ENCODE measurements around the gene SLC22A5. TPM values are rescaled to one million over a fixed set of nuclear protein-coding genes. Genes with fewer than 3 reads are reported as not detected.
"Not testable (repeated sequence)": the region's sequence is repeated elsewhere in the genome, so short reads cannot be mapped to it uniquely, and the experiment has no call there.

SLC22A5 gene
- total and polyA plus RNA-seq, 7 donors = 26.6 to 145 (median 60.6) TPM

GRCh38 chr5:132435886-132436285, 66.4 kb downstream of the SLC22A5 start:
- H3K9me3 ChIP-seq = no peaks in the 10 kb centered on the region
- no peak overlapping the region for H3K4me3 ChIP-seq
- no peak for DNase-seq
- WGBS, 3 donors = 78 to 96% (median 89%) methylated on average over 2 of the region's 2 CpGs
- no peaks in the 10 kb centered on the region for H3K27me3 ChIP-seq (ENCODE audit: insufficient read depth in 3 of 3, low read length in 2 of 3)
- ATAC-seq = no peak
- intact Hi-C loops (cut with DNase I) = loop anchor here in 1 of 2 donors (5.0 kb wide), 1 partner anchor 219 kb away; no protein-coding TSS in a partner anchor
- H3K36me3 ChIP-seq (ENCODE audit: insufficient read depth in 1 of 2, low read depth in 1 of 2) = no peaks in the 10 kb centered on the region
- H3K4me1 ChIP-seq = peaks cover 70% of the 10 kb centered on the region
- H3K27ac ChIP-seq = no peak overlapping the region
- no peak for TF ChIP-seq CTCF (IDR thresholded peaks at IDR 0.05)

- DNase-seq (no peak), ATAC-seq (no peak)
- Histone ChIP-seq H3K4me1 (peaks cover 70% of the 10 kb centered on the region), H3K27me3 (ENCODE audit: insufficient read depth in 3 of 3, low read length in 2 of 3) (no peaks in the 10 kb centered on the region), H3K36me3 (ENCODE audit: insufficient read depth in 1 of 2, low read depth in 1 of 2) (no peaks in the 10 kb centered on the region), H3K27ac (peak overlapping the region; percentile 76), H3K9me3 (no peaks in the 10 kb centered on the region), H3K4me3 (no peak overlapping the region)
- WGBS, 3 donors = 97 to 99% (median 97%) methylated on average over 3 of the region's 3 CpGs
- intact Hi-C loops (cut with DNase I) = loop anchor here in 1 of 2 donors (5.0 kb wide), 1 partner anchor 220 kb away; no protein-coding TSS in a partner anchor
- no peak for TF ChIP-seq CTCF (IDR thresholded peaks at IDR 0.05)
These were observed 67.4 kb downstream of the SLC22A5 start for GRCh38 chr5:132436936-132437335.

- peak overlapping the region; percentile 76 for H3K27ac ChIP-seq
- H3K27me3 ChIP-seq (ENCODE audit: insufficient read depth in 3 of 3, low read length in 2 of 3) = no peaks in the 10 kb centered on the region
- peaks cover 65% of the 10 kb centered on the region for H3K4me1 ChIP-seq
- DNase-seq (peak; percentile 79 to 84), ATAC-seq (peak in 2 of 4 donors; percentile 15 to 39)
- no peaks in the 10 kb centered on the region for H3K36me3 ChIP-seq (ENCODE audit: insufficient read depth in 1 of 2, low read depth in 1 of 2)
- H3K4me3 ChIP-seq = no peak overlapping the region
- whole genome bisulfite sequencing, 3 donors = 67 to 79% (median 73%) methylated on average over 3 of the region's 3 CpGs
- H3K9me3 ChIP-seq = no peaks in the 10 kb centered on the region
- intact Hi-C loops (cut with DNase I) = loop anchor here in 1 of 2 donors (5.0 kb wide), 1 partner anchor 220 kb away; no protein-coding TSS in a partner anchor
- TF ChIP-seq CTCF (IDR thresholded peaks at IDR 0.05) = no peak
These were observed 68.2 kb downstream of the SLC22A5 start for GRCh38 chr5:132437604-132438266.

- not testable (repeated sequence) for H3K9me3 ChIP-seq; ATAC-seq; H3K4me3 ChIP-seq; H3K36me3 ChIP-seq (ENCODE audit: insufficient read depth in 1 of 2, low read depth in 1 of 2); H3K27me3 ChIP-seq (ENCODE audit: insufficient read depth in 3 of 3, low read length in 2 of 3); DNase-seq
- intact Hi-C loops (cut with DNase I) = loop anchor here in 1 of 2 donors (5.0 kb wide), 1 partner anchor 221 kb away; no protein-coding TSS in a partner anchor
- H3K27ac ChIP-seq = peak overlapping the region; percentile 76
- WGBS, 3 donors = 97 to 98% (median 98%) methylated on average over 3 of the region's 3 CpGs
- peaks cover 60% of the 10 kb centered on the region for H3K4me1 ChIP-seq
These were observed 68.7 kb downstream of the SLC22A5 start for GRCh38 chr5:132438267-132438645.

GRCh38 chr5:132438917-132439316, 69.4 kb downstream of the SLC22A5 start:
- Histone ChIP-seq H3K27me3 (ENCODE audit: insufficient read depth in 3 of 3, low read length in 2 of 3) (no peaks in the 10 kb centered on the region), H3K9me3 (no peaks in the 10 kb centered on the region), H3K4me1 (peaks cover 53% of the 10 kb centered on the region), H3K27ac (peak overlapping the region; percentile 76), H3K4me3 (no peak overlapping the region), H3K36me3 (ENCODE audit: insufficient read depth in 1 of 2, low read depth in 1 of 2) (no peaks in the 10 kb centered on the region)
- ATAC-seq (peak; percentile 56 to 80 (median 72)), DNase-seq (no peak)
- 27 to 42% (median 33%) methylated on average over 4 of the region's 4 CpGs for WGBS, 3 donors
- TF ChIP-seq CTCF (IDR thresholded peaks at IDR 0.05) = no peak
- intact Hi-C loops (cut with DNase I) = loop anchor here in 1 of 2 donors (5.0 kb wide), 1 partner anchor 222 kb away; no protein-coding TSS in a partner anchor

All from psoas muscle (tissue), 8 donors.